GM12873 (cell line): ENCODE data around the gene PLAC9.

Experiments
- CTCF ChIP-seq: IDR thresholded peaks from 2 replicates; pipeline ENCODE4 v1.5.1; 2012; ENCODE audit warnings: low read depth, mild to moderate bottlenecking, moderate library complexity, low read length, control low read depth; ENCODE audit not compliant: insufficient read depth; ENCODE audit errors: missing control alignments

The PLAC9 gene

GRCh38 chr10:80184291-80184690 lies 51.8 kb downstream of the PLAC9 start:
- TF ChIP-seq CTCF: no peak

- no peak for TF ChIP-seq CTCF
These were observed 53.2 kb downstream of the PLAC9 start for GRCh38 chr10:80185578-80186299.

GRCh38 chr10:80186364-80187012 lies 54.0 kb downstream of the PLAC9 start:
- no peak for TF ChIP-seq CTCF

- no peak for TF ChIP-seq CTCF
These were observed 54.5 kb downstream of the PLAC9 start for GRCh38 chr10:80187060-80187459.

DNA sequence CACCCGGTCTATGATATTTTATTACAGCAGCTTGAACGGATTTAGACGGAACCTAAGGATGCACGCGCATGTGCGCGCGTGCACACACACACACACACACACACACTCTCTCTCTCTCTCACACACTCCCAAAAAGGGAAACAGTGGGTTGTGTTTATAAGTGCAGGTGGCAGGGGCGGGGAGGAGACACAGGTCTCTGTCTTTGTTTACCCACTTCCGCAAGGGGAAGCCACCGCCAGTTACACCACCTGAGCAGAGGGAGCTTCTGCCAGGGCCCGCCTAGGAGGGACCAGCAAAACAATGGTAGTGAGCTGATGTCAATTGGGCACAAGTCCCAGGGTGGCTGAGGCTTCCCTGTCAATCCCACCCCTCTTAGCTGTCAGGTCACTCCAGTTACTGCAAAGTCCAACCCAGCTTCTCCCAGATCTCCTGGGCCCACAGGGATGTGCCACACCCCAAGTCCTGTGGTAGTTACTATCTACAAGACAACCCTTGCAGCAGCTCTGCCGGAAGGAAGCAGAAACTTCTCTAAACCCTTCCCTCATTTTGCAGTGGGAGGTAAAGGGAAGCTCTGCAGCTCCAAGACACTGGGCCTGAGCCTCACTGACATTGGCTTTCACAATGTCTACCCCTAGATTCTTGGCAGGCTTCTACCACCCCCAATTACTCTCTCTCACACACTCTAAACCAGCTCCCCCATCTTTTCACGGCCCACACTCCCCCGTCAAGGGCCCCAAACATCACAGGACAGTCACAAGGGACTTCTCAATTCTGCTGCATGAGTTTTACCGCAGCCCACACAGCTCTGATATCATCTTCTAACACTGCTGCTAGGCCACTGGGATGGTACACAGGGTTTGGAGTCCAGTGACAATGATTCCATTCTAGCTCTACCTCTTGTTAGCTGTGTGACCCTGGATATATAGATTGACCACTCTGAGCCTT lies 55.2 kb downstream of the PLAC9 start:
- TF ChIP-seq CTCF: no peak

GRCh38 chr10:80188713-80189112 lies 56.2 kb downstream of the PLAC9 start:
- TF ChIP-seq CTCF: no peak

DNA sequence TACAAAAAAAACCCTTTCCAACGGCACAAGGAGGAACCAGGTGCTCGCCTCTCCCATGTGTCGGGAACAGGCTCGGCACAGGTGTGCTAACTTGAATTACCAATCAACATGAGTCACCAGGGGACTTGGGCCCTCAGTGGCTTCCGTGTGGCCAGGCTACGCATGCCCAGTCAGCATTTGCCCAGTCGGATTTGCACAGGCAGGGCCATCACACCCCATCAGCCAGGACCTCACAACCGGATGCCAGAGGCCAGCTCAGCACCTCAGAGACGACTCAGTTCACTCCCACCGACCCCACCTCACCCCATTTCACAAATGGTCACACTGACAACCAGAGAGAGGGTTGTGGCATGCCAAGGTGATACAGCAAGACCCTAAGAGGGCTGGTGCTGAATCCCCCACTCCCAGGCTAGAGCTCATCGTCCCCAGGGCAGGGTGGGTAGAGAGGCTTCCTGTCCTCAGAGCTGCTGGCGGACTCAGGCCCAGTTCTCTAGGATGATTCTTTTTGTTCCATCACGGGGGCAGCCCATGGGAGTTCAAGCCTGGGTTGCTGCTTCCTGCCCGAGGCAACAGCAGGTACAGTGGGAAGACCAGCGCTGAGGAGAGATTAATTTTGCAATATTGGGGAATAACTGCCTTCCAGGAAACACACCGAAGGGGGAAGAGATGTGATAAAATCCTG lies 59.2 kb downstream of the PLAC9 start:
- TF ChIP-seq CTCF: no peak
